Right atrium auricular region (tissue), 2 donors: ENCODE data around the gene GLOD4. TPM values are rescaled to one million over a fixed set of nuclear protein-coding genes. Genes with fewer than 3 reads are reported as not detected.
"Not testable (repeated sequence)": the region's sequence is repeated elsewhere in the genome, so short reads cannot be mapped to it uniquely, and the experiment has no call there.

ENCODE experiments used
- DNase-seq: peaks from one replicate; pipeline ENCODE4 v3.0.0-alpha.2; 2019; ENCODE audit warnings: low spot score
- H3K27ac ChIP-seq, 2 donors: fragments of 200-600 bp; sonication (generic); 1 replicate in 1 of 2; 2 replicates in 1 of 2; pipeline ENCODE4 v1.5.1; 2016 to 2019
- H3K27me3 ChIP-seq, 2 donors: fragments of 200-600 bp; sonication (generic); one replicate each; pipeline versions ENCODE4 v1.5.1 to v1.6.0; 2017 to 2019
- H3K36me3 ChIP-seq: fragments of 200-600 bp; sonication (generic); one replicate; pipeline ENCODE4 v1.5.1; 2016
- H3K4me1 ChIP-seq, 2 donors: fragments of 200-600 bp; sonication (generic); one replicate each; pipeline versions ENCODE4 v1.5.1 to v1.6.0; 2017 to 2019
- H3K4me3 ChIP-seq, 2 donors: fragments of 200-600 bp; sonication (generic); 1 replicate in 1 of 2; 2 replicates in 1 of 2; pipeline ENCODE4 v1.5.1; 2017 to 2019; ENCODE audit warnings: mild to moderate bottlenecking in 1 of 2, moderate library complexity in 1 of 2
- H3K9me3 ChIP-seq, 2 donors: fragments of 200-600 bp; sonication (generic); one replicate each; pipeline ENCODE4 v1.5.1; 2019
- total RNA-seq, 2 donors: library from RNA; depleted of rRNA; stranded (reverse); fragments of >200 nt; gene quantifications; one replicate each; pipeline ENCODE4 v1.1.0, GENCODE V29; 2016
- TF ChIP-seq, protein P1 (sequence below), 2 donors: fragments of 200-600 bp; sonication (generic); IDR thresholded peaks; one replicate each; pipeline ENCODE4 v1.5.1; 2019; ENCODE audit warnings: antibody characterized with exemption in 2 of 2

The GLOD4 gene
- total RNA-seq, 2 donors from 2014 or later: 37.3 to 49.5 TPM

DNA sequence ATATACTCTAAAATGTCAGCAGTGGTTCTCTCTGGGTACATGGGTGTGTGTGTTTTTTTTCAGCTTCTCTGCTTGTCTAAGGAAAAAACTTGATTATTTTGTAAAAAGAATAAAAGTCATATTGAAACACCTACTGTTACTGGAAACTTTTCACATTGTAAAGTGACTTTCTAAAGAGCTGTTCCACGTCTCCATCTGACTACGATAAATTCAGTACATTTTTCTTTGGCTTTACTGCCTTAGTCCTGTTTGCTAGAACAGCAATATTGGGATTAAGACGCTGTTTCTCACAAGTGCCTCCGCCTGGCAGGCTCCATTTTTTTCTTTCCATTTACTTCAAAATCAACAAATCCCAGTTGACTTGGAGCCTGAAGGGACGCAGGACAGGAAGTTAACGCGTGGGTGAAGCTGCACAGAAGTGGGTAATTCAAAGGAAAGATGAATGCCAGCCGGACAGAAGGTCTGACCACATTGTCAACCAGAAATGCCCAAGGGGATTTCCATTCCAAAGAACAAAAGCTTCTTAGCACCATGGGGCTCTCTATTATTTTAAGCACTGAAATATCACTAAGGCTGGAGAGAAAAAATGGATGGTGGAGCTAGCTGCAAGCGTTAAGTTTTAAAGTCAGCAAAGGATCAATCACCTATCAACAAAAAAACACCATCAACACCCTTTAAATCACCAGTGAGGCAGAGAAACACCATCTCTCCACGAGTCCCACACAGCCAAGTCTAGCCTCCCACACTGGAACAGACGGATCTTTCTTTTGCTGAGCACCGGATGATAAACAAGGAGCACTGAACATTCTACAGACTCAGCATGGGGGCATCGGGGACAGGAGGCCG is 8.4 kb downstream of the GLOD4 start:
- H3K27me3 ChIP-seq: no peaks in the 10 kb centered on the region
- H3K9me3 ChIP-seq: no peaks in the 10 kb centered on the region
- H3K4me3 ChIP-seq: no peak overlapping the region
- TF ChIP-seq, protein P1, sequence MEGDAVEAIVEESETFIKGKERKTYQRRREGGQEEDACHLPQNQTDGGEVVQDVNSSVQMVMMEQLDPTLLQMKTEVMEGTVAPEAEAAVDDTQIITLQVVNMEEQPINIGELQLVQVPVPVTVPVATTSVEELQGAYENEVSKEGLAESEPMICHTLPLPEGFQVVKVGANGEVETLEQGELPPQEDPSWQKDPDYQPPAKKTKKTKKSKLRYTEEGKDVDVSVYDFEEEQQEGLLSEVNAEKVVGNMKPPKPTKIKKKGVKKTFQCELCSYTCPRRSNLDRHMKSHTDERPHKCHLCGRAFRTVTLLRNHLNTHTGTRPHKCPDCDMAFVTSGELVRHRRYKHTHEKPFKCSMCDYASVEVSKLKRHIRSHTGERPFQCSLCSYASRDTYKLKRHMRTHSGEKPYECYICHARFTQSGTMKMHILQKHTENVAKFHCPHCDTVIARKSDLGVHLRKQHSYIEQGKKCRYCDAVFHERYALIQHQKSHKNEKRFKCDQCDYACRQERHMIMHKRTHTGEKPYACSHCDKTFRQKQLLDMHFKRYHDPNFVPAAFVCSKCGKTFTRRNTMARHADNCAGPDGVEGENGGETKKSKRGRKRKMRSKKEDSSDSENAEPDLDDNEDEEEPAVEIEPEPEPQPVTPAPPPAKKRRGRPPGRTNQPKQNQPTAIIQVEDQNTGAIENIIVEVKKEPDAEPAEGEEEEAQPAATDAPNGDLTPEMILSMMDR (IDR thresholded peaks at IDR 0.05): no peak
- H3K4me1 ChIP-seq: no peaks in the 10 kb centered on the region
- DNase-seq: no peak
- peaks cover 83% of the 10 kb centered on the region for H3K36me3 ChIP-seq
- no peak overlapping the region for H3K27ac ChIP-seq

DNA sequence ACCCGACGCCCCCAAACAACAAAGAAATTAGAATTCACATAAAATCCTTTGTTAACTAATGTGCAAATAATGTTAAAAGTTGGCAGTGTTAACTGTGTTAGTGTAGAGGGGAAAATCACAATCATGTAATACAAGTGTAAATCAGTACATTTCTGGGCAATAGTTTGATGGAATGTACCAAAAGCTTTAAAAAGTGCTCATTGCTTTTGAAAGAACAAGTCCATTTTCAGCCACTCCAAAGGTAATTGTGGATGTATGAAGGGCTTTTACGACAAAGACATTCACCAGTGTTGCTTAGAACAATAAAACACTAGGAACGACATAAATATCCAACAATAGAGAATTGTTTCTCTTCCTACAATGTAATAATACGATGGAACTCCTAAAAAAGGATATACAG is 9.1 kb downstream of the GLOD4 start:
- no peak overlapping the region for H3K27ac ChIP-seq
- TF ChIP-seq, protein P1 (IDR thresholded peaks at IDR 0.05): no peak
- no peak overlapping the region for H3K4me3 ChIP-seq

DNA sequence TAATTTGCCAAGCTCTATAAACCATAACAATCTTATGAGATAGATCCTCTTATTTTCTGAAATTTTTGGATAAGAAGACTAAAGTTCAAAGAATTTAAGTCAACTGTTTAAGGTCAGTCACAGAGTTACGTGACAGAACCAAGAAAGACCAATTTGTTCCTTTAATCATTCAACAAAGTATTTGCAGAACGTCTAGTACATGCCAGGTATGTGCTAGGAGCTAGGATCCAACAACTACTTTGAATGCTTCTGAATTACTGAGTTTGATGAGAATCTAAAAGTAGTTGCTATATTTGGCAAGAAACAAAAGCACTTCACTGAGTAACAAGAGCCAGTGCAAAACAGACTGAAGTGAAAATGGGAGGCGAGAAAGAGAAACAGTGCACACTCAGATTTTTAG is 15.0 kb downstream of the GLOD4 start:
- peaks cover 64% of the 10 kb centered on the region for H3K36me3 ChIP-seq
- H3K4me1 ChIP-seq: no peaks in the 10 kb centered on the region
- H3K9me3 ChIP-seq: no peaks in the 10 kb centered on the region
- H3K27ac ChIP-seq: peak overlapping the region in 1 of 2 donors; percentile 67
- TF ChIP-seq, protein P1 (IDR thresholded peaks at IDR 0.05): no peak
- DNase-seq: no peak
- no peak overlapping the region for H3K4me3 ChIP-seq
- H3K27me3 ChIP-seq: no peaks in the 10 kb centered on the region

More for the DNA sequence above, 9.1 kb downstream of the GLOD4 start:
- no peaks in the 10 kb centered on the region for H3K9me3 ChIP-seq
- no peaks in the 10 kb centered on the region for H3K27me3 ChIP-seq
- no peaks in the 10 kb centered on the region for H3K4me1 ChIP-seq
- no peak for DNase-seq
- peaks cover 76% of the 10 kb centered on the region for H3K36me3 ChIP-seq

DNA sequence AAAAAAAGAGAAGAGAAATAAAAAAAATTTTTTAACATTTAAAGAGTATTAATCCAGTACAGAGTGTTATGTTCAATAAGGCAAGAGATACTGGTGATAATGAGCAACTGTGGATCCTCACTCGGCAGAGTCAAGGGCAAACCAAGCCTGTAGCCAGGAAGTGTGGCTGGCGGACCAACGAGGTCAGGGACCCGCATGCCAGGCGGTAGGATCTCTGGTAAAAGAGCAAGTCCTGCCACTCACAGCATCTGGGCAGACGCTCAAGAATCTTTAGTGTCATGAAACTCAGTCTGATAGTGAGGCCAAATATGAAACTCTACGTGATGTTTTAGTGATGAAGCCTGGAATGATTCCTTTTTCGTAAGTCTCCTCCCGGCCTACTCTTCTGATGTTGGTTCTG is 21.7 kb downstream of the GLOD4 start:
- peaks cover 0 to 11% of the 10 kb centered on the region in 2 donors for H3K4me1 ChIP-seq
- H3K27ac ChIP-seq: peak overlapping the region; percentile 68 to 88
- H3K27me3 ChIP-seq: no peaks in the 10 kb centered on the region
- no peak overlapping the region for H3K4me3 ChIP-seq
- no peaks in the 10 kb centered on the region for H3K9me3 ChIP-seq
- TF ChIP-seq, protein P1 (IDR thresholded peaks at IDR 0.05): no peak
- H3K36me3 ChIP-seq: peaks cover 35% of the 10 kb centered on the region
- DNase-seq: no peak

DNA sequence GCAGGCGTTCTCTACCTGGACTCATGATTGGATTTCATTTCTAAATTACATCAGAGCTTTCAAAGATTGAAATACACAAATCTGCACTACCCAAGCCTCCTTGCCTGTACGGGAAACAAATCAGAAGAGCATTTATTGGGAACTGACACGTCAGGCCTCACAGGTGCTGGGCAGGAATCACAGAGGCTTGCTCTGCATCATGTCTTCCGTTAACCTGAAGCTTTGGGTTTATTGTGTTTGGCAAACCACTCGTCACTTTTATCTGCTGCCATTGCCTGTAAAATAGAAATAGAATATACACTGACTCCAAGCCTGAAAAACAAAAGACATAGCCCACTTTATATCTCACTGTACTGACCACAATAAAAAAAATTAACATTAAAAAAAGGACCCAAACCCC is 22.1 kb downstream of the GLOD4 start:
- peak overlapping the region; percentile 68 to 88 for H3K27ac ChIP-seq
- H3K27me3 ChIP-seq: no peaks in the 10 kb centered on the region
- DNase-seq: no peak
- TF ChIP-seq, protein P1 (IDR thresholded peaks at IDR 0.05): no peak
- no peak overlapping the region for H3K4me3 ChIP-seq
- H3K4me1 ChIP-seq: peaks cover 0 to 11% of the 10 kb centered on the region in 2 donors
- H3K9me3 ChIP-seq: no peaks in the 10 kb centered on the region
- peaks cover 31% of the 10 kb centered on the region for H3K36me3 ChIP-seq

DNA sequence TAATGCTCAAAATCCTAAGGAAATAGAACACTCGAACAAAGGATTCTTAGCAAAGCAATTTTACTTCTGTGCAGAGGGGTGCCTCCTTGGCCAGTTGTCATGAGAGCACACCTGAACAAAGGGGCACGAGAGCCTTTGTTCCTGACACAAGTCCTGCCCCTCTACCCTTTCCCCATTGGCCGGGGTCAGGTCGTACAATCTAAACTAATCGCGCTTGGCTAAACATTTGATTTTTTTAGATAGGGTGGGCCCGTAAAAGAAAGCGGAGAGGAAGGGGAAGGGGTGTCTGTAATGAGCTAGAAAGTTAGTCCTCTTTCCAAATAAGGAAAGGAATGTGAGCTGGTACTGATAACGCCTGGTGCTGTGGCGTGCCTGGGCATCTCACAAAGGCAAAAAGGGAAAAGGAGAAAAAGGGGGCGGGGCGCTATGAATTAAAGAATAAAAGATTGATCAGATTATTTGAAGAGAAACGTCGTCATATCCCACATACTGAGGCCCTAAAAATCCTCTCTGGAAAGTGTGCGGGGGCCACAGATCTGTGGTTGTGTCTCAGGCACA is 26.0 kb downstream of the GLOD4 start:
- H3K4me3 ChIP-seq, H3K9me3 ChIP-seq, DNase-seq, H3K27me3 ChIP-seq: not testable (repeated sequence)
- peak overlapping the region; percentile 70 to 88 for H3K27ac ChIP-seq
- peaks cover 15% of the 10 kb centered on the region for H3K36me3 ChIP-seq
- H3K4me1 ChIP-seq: peaks cover 0 to 24% of the 10 kb centered on the region in 2 donors

DNA sequence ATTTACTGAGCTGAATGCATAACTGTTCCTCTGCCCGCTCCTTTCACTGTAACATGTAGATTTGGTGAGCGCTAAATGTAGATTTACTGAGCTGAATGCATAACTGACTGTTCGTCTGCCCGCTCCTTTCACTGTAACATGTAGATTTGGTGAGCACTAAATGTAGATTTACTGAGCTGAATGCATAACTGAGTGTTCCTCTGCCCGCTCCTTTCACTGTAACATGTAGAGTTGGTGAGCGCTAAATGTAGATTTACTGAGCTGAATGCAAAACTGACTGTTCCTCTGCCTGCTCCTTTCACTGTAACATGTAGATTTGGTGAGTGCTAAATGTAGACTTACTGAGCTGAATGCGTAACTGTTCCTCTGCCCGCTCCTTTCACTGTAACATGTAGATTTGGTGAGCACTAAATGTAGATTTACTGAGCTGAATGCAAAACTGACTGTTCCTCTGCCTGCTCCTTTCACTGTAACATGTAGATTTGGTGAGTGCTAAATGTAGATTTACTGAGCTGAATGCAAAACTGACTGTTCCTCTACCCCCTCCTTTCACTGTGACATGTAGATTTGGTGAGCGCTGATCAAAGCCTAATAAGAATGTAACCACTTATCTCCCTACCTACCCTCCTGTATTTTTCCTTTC is 26.6 kb downstream of the GLOD4 start:
- not testable (repeated sequence) for H3K4me3 ChIP-seq, H3K27me3 ChIP-seq, H3K9me3 ChIP-seq, DNase-seq
- H3K36me3 ChIP-seq: peaks cover 15% of the 10 kb centered on the region
- H3K27ac ChIP-seq: peak overlapping the region; percentile 70 to 88
- peaks cover 0 to 31% of the 10 kb centered on the region in 2 donors for H3K4me1 ChIP-seq
